ENCODE data around the gene NOP9. TPM values are rescaled to one million over a fixed set of nuclear protein-coding genes. Genes with fewer than 3 reads are reported as not detected.

The NOP9 gene
- total and polyA plus RNA-seq, 2 experiments from 2014 or later = 3.7 to 13.2 TPM

DNA sequence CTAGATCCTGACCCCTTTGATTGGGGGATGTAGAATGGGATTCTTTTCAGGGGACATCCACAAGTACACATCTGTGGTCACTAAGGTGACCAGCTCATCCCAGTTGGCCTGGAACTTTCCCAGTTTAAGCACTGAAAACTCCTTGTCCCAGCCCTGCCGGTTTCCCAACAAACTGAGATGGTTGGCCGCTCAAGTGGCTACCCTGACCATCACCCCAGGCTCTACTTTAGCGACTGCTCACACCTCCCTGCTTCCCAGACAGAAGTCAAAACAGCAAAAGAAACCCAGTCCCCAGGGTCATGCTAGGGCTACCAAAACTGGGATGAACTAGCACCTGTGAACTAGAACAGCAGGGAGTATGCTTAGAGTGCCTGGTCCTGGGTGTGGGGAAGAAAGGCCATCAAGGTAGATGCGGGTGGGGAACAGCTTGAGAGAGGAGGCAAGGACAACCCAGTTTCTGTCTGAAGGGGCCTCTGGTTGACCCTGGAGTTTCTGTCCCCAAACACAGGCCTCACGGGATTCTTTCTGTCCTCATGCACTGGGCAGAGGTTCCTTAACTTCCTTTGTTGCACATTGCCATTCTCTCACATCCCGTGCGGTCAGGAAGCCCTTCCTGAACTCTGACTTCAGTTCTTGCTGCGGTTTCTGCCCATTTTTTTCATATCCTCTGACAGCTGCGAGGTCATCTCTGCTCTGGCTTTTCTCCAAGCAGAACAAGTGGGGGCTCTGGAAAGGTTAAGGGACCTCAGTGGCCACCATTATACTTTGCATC, 13.3 kb downstream of the NOP9 start:
- H3K27me3 ChIP-seq = no peaks in the 10 kb centered on the region
- TF ChIP-seq EZH2phosphoT487 (IDR thresholded peaks at IDR 0.05; ENCODE audit: low read depth, severe bottlenecking, unreplicated experiment) = no peak
- TF ChIP-seq, protein P1, sequence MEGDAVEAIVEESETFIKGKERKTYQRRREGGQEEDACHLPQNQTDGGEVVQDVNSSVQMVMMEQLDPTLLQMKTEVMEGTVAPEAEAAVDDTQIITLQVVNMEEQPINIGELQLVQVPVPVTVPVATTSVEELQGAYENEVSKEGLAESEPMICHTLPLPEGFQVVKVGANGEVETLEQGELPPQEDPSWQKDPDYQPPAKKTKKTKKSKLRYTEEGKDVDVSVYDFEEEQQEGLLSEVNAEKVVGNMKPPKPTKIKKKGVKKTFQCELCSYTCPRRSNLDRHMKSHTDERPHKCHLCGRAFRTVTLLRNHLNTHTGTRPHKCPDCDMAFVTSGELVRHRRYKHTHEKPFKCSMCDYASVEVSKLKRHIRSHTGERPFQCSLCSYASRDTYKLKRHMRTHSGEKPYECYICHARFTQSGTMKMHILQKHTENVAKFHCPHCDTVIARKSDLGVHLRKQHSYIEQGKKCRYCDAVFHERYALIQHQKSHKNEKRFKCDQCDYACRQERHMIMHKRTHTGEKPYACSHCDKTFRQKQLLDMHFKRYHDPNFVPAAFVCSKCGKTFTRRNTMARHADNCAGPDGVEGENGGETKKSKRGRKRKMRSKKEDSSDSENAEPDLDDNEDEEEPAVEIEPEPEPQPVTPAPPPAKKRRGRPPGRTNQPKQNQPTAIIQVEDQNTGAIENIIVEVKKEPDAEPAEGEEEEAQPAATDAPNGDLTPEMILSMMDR (IDR thresholded peaks at IDR 0.05; ENCODE audit: poor library complexity) = no peak
- TF ChIP-seq EZH2 (IDR thresholded peaks at IDR 0.05; ENCODE audit: borderline replicate concordance) = no peak
- peaks cover 5% of the 10 kb centered on the region for H3K4me1 ChIP-seq (ENCODE audit: insufficient read depth)
- H3K4me2 ChIP-seq = no peak overlapping the region
- no peaks in the 10 kb centered on the region for H3K9me2 ChIP-seq (replicated peaks; ENCODE audit: insufficient read depth)
- 90% methylated on average over 9 of the region's 9 CpGs for WGBS (ENCODE audit: low lambda C conversion rate, missing lambda C conversion rate)
- DNase-seq (ENCODE audit: low spot score) = no peak
- no peaks in the 10 kb centered on the region for H3K79me2 ChIP-seq
- no peak overlapping the region for H2AFZ ChIP-seq
- H3K27ac ChIP-seq = no peak overlapping the region
- no peak overlapping the region for H3K4me3 ChIP-seq
- no peaks in the 10 kb centered on the region for H3K9me3 ChIP-seq (ENCODE audit: low read depth)
- no peaks in the 10 kb centered on the region for H4K20me1 ChIP-seq (ENCODE audit: insufficient read depth, poor library complexity, severe bottlenecking)
- H3K36me3 ChIP-seq (replicated peaks; ENCODE audit: insufficient read depth, low read depth) = no peaks in the 10 kb centered on the region

DNA sequence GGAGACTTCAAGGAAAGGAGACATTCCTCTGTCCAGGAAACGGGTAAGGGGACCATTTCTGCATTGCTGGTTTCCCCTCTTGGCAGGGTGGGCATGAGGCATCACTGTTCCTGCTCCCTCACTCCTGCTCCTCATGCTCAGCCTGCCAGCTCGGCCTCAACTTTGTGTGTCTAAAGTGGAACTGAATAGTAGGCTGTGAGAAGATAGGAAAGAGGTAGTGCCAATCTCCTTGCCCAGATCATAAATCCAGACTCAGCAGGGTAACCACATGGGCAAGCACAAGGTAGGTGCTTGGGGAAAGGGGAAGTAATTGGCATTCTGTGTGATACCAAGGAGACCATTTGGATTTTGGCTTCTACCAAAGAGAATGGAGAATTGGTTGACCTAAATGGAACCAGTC, 14.3 kb downstream of the NOP9 start:
- Histone ChIP-seq H3K36me3 (replicated peaks; ENCODE audit: insufficient read depth, low read depth) (no peaks in the 10 kb centered on the region), H3K79me2 (no peaks in the 10 kb centered on the region), H3K27ac (no peak overlapping the region), H3K9me2 (replicated peaks; ENCODE audit: insufficient read depth) (no peaks in the 10 kb centered on the region), H3K27me3 (no peaks in the 10 kb centered on the region), H2AFZ (no peak overlapping the region), H3K4me3 (no peak overlapping the region), H3K4me2 (no peak overlapping the region), H3K4me1 (ENCODE audit: insufficient read depth) (no peaks in the 10 kb centered on the region), H4K20me1 (ENCODE audit: insufficient read depth, poor library complexity, severe bottlenecking) (no peaks in the 10 kb centered on the region), H3K9me3 (ENCODE audit: low read depth) (no peaks in the 10 kb centered on the region)
- WGBS (ENCODE audit: low lambda C conversion rate, missing lambda C conversion rate) = 84% methylated on average over 2 of the region's 2 CpGs
- no peak for DNase-seq (ENCODE audit: low spot score)
- TF ChIP-seq EZH2 (IDR thresholded peaks at IDR 0.05; ENCODE audit: borderline replicate concordance) = no peak
- no peak for TF ChIP-seq EZH2phosphoT487 (IDR thresholded peaks at IDR 0.05; ENCODE audit: low read depth, severe bottlenecking, unreplicated experiment)
- TF ChIP-seq, protein P1 (IDR thresholded peaks at IDR 0.05; ENCODE audit: poor library complexity) = no peak

GRCh38 chr14:24314377-24315193, 14.9 kb downstream of the NOP9 start:
- H3K27me3 ChIP-seq = peaks cover 6% of the 10 kb centered on the region
- TF ChIP-seq, protein P1 (IDR thresholded peaks at IDR 0.05; ENCODE audit: poor library complexity) = no peak
- TF ChIP-seq EZH2phosphoT487 (IDR thresholded peaks at IDR 0.05; ENCODE audit: low read depth, severe bottlenecking, unreplicated experiment) (no peak), EZH2 (IDR thresholded peaks at IDR 0.05; ENCODE audit: borderline replicate concordance) (no peak)
- no peaks in the 10 kb centered on the region for H3K9me3 ChIP-seq (ENCODE audit: low read depth)
- H3K79me2 ChIP-seq = no peaks in the 10 kb centered on the region
- no peak overlapping the region for H2AFZ ChIP-seq
- no peaks in the 10 kb centered on the region for H3K4me1 ChIP-seq (ENCODE audit: insufficient read depth)
- no peak overlapping the region for H3K4me3 ChIP-seq
- H4K20me1 ChIP-seq (ENCODE audit: insufficient read depth, poor library complexity, severe bottlenecking) = no peaks in the 10 kb centered on the region
- H3K36me3 ChIP-seq (replicated peaks; ENCODE audit: insufficient read depth, low read depth) = no peaks in the 10 kb centered on the region
- no peak overlapping the region for H3K27ac ChIP-seq
- WGBS (ENCODE audit: low lambda C conversion rate, missing lambda C conversion rate) = 90% methylated on average over 5 of the region's 5 CpGs
- DNase-seq (ENCODE audit: low spot score) = no peak
- H3K9me2 ChIP-seq (replicated peaks; ENCODE audit: insufficient read depth) = no peaks in the 10 kb centered on the region
- H3K4me2 ChIP-seq = no peak overlapping the region

Data from hepatocyte (in vitro differentiated cells).